LHCN-M2 (cell line): Measurements from ENCODE around the gene BEST3. TPM values are rescaled to one million over a fixed set of nuclear protein-coding genes. Genes with fewer than 3 reads are reported as not detected.

Experiments
- DNase-seq: peaks from one replicate; pipeline ENCODE4 v3.0.0-alpha.2; 2012; ENCODE audit warnings: low read depth
- polyA plus RNA-seq: library from polyadenylated mRNA; unstranded; fragments of >200 nt; gene quantifications from one replicate; pipeline ENCODE4 v1.2.1, GENCODE V29; 2012; ENCODE audit warnings: missing spikeins
- total RNA-seq: library from RNA; depleted of rRNA; stranded (reverse); fragments of >200 nt; gene quantifications from 2 replicates; pipeline ENCODE4 v1.2.3, GENCODE V29; 2014; rRNA removed

Gene BEST3
- 1.0 and 2.4 TPM in 2 replicates for total RNA-seq
- 0.62 TPM for polyA plus RNA-seq

DNA sequence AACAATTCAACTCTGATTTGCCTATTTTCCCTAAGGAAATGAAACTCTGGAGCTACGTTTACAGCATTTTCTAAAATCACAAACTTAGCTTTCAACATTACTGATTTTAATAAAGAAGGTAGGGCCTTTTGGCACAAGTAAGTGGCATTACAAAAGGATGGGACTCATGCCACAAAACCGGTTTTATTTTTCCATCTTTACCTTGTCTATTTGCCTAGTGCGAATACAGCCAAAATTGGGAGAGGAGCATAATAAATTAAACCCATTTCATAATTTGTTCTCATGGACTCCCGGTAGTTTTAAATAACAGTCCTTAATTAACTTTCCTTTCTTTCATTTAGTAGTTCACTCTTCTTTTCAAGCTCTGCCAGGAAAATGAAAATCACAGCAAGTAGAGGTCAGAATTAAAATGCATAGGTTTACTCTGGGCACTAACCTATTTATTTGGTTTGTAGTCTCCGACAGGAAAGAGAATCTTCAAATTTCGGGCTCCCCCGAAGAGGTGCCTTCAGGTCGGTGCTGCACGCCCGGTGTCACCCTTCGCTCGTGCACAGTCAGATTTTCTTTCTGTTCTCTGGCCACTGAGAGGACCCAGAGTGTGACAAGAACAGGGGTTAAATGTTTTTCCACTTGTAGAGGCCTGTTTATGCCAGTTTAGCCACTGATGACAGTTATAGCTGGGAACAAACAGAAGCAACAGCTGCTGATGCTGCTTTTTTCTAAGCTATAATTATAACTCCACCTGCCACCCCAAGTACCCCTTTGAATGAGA lies at the start of gene BEST3:
TSS of gene BEST3 (minus strand) at position 535 of the 772 bp plus-strand sequence. CDS start 1,505 bp downstream, outside the sequence.
- DNase-seq = peak; percentile 64

DNA sequence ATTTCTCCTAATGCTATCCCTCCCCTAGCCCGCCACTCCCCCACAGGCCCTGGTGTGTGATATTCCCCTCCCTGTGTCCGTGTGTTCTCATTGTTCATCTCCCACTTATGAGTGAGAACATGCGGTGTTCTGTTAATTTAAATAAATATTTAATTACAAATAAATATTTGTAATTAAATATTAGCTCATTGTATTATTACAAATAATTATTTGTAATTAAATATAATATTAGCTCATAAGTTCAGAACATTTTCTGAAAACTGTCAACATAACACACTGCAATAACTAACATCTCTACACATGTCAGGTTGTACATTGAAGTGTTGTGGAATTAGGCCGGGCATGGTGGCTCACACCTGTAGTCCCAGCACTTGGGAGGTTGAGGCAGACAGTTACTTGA lies 45.0 kb upstream of the BEST3 start:
- no peak for DNase-seq

DNA sequence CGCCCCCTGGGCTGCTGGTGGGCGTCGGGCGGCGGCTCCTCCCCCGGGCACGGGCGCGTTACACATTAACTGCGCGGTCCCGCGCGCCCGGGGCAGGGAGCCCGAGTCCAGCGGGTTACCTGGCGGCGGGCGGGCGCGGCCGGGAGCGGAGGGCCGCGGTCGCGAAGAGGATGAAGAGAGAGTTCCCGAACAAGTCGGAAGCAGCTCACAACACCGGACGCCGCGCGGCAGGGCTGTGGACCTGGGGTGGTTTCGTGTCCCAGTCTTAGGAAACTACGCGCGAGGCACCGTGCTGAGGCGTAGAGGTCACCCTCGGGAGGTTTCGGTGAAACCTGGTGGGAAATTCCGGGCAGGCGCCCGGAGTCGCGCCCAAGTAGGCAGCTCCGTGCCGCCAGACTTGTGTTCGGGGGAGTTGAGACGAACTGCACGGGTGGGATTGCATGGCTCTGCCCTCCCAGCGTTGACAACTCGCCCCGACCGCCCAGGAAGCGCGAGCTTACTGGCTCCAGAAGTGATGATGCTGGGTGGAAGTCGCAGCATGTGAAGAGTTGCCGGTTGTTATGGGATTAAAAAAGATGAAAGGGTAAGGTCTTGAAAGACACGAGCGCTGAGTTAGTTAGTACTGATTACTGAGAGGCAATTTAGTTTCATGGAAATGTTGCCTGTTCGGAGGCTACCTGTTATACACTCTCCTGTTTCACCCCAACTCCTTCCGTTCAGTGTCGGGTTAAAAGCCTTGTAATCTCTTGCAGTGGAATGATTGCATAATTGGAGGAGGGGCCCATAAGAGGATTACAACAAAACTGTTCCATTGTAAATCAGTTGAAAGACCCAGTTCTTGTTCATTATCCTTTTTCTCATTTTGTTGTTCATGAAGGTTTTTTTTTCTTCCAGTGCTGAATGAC lies 40.4 kb upstream of the BEST3 start:
- peak; percentile 25 for DNase-seq

GRCh38 chr12:69738351-69739286 lies 39.5 kb upstream of the BEST3 start, which contains the start of gene RAB3IP:
RAB3IP (plus strand) TSS chr12:69738860; CDS start chr12:69755409, 16,549 bp downstream.
- DNase-seq = peak; percentile 64

DNA sequence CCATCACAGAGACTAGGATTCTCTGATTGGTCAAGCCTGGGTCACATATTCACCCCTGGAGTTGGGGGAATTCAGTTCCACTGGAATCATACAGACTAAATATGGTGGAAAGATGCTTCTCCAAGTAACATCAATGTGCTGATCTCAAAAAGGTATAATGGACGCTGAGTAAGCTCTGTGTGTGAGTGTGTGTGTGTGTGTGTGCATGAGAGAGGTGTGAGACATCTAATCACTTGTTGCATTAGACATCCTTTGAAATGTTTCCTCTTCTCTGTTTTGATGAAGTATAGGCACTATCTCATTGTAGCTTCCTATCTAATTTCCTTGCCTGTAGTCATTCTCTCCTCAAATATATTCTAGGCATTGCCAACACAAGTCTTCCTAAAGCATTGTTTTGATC lies 34.5 kb upstream of the BEST3 start:
- no peak for DNase-seq

DNA sequence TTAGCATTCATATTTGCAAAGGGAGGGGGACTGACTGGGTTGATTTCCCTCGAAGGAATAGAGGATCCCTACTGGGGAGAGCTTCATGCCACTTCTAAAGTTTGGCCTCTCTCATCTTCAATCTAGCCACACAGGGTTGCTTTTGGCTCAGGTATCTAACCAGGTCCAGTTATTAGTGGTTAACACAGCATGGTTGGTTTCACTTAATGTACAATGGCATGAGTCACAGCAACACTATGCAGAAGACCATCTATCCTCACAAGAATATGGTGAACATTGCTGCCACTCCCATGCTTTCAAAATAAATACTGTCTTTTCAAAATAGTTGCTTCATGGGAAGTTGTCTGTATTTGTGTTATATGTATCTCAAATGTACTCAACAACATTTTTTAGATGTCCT lies 33.0 kb upstream of the BEST3 start:
- DNase-seq = peak; percentile 25

DNA sequence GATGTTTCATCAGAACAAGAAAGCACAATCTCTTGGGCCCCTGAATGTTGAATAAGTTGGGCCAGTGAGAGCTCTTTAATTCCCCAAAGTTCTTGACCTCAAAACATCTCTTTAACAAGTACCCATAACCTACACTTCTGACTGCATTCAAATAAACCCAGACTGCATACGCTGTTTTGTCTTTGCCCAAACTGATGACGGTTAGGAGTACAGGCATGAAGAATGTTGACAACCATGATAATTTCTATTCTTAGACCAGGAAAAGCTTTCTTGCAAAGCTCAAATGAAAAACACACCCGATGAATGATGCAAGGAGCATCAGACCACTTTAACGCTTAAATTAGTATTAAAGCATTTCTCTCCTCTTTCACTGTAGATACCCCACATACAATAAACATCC lies 27.8 kb upstream of the BEST3 start:
- no peak for DNase-seq

- no peak for DNase-seq
Observed at GRCh38 chr12:69720750-69721149, 21.6 kb upstream of the BEST3 start.

DNA sequence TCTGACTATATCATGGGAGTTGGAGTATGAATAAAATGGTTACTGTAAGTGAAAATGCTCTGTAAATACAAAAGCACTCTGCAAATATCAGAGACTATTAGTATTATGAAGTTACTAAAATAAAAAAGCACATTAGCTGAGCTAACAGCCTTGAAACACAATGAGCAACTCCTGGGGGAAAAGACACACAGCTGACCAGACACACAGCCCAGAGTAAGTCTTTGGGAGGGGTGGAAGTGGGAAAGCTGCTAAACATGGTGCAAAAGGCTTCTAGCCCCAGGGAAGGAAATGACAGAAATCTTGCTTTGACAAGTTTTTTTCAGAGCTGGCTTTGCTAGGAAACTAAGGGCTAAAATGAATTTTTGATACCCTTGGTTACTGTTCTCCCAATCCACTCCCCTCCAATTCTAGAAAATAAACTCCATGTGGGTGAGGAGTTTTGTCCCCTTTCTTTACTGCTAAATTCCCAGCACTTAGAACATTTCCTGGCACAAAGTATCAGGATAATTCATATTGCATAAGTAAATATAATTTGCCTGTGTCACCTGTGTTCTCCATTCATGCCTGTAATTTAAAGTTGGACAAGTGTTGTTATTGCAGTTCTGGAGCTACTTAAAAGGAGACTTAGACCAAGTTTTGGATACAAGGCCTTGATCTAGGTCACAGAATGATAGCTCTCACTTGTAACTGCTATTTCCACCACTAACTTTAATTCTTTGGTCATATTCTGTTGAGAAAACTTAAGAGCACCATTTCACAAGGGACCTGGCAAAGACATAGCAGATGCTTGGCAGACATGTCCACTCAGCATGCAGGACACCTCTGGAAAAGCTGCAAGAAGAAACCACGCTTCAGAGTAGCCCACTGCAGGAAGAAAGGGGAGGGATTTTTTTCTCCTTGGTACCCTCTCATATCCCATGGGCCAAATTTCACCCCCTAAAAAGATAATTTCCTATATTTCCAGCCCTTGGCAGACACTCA lies 20.5 kb upstream of the BEST3 start:
- DNase-seq = no peak

DNA sequence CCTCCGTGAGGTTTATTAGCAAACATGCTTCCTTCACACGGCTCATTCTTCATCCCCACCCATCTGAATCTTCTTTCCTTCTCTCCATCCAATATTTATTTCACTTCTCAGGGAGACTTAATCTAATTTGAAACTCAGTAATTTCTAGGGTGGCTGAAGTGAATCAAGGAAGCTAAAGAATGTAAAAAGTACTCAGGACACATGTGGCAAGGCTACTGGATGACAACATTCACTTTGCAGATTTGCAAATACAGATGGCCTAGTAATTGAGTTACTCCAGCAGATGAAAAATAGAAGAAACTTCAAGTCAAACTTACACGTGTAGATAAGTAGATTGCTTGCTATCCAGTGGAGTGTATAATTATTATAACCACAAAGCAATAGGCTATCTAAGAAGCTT lies 15.4 kb upstream of the BEST3 start:
- DNase-seq = no peak

- no peak for DNase-seq
Observed at GRCh38 chr12:69712826-69713225, 13.7 kb upstream of the BEST3 start.

GRCh38 chr12:69708649-69709048 lies 9.5 kb upstream of the BEST3 start:
- DNase-seq = no peak

- no peak for DNase-seq
Observed at GRCh38 chr12:69704357-69704756, 5.3 kb upstream of the BEST3 start.

DNA sequence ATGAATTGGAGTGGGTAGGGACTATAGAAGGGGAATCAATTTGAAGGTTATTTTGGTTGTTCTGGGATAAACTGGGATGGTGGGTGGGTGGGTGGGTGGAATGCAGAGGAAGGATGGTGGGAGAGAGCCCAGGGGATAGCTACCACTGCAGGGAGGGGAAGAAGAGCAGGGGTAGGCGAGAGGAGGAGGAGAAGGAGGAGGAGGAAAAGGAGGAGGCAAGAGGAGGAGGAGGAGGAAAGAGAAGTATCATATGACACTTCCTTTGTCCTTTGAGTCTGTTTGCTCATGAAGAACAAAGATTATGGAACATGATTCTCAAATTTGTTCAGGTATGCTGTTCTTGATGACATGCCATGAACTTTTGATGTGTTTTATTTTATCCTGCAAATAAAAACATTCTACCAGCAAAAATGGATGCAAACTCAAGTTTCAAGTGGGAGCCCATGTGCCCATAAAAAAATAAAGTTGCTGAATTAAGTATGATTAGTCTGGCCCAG lies 4.1 kb upstream of the BEST3 start:
- no peak for DNase-seq

DNA sequence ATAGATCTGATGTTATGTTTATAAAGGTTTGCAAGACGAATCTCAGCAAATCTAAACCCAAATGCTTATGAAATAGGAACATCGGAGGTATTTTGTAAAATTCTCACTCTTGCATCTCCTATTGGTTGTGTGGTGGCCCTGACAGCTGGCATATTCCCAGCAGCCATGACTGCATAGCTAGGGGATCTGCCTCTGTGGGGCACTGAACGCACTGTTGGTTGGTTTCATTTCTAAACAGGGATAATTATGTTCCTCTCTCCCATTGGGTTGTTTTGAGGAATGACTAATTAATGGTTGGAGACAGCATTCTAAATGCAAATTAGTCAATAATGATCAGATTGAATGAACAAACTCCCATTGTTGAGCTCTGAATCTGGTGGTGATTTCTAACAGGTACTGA lies 2.7 kb upstream of the BEST3 start:
- no peak for DNase-seq

- no peak for DNase-seq
Observed at GRCh38 chr12:69698054-69698453, 1.0 kb downstream of the BEST3 start.

DNA sequence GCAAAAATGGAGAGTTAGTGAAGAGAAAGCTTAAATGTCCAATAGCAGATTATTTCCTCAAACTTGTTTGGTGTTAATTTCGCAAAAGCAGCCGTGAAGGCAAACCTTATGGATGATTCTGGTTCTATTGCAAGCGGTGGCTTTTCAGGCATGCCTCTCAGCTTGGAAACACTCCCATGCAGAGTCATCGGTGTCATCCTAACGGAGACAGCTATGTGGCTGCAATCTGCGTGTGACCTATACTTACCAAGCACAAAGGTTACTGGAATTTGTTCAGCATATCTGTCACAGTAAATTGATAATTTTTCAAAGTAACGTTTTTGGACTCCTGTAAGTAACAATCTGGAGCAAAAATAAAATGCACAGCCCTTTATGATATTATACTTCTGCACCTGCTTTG lies 5.0 kb downstream of the BEST3 start:
- DNase-seq = no peak

DNA sequence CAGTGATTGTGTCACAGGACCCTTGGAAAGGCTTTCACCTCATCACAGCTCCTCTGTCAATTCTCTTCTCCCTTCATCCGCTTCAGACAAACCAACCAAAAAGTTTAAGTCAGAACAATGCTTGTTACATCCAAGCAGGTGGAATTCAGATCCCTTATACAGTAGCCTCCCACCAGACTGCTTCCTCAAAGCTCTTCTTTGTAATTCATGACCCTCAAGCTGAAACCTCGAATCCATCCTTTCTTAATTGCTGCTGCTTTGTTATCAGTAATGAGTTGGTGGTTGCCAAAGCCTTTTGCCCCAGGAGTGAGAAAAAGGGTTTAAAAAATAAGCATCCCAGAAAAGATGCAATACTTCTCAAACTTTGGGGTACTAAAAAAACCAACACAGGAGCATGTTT lies 9.5 kb downstream of the BEST3 start:
- no peak for DNase-seq

DNA sequence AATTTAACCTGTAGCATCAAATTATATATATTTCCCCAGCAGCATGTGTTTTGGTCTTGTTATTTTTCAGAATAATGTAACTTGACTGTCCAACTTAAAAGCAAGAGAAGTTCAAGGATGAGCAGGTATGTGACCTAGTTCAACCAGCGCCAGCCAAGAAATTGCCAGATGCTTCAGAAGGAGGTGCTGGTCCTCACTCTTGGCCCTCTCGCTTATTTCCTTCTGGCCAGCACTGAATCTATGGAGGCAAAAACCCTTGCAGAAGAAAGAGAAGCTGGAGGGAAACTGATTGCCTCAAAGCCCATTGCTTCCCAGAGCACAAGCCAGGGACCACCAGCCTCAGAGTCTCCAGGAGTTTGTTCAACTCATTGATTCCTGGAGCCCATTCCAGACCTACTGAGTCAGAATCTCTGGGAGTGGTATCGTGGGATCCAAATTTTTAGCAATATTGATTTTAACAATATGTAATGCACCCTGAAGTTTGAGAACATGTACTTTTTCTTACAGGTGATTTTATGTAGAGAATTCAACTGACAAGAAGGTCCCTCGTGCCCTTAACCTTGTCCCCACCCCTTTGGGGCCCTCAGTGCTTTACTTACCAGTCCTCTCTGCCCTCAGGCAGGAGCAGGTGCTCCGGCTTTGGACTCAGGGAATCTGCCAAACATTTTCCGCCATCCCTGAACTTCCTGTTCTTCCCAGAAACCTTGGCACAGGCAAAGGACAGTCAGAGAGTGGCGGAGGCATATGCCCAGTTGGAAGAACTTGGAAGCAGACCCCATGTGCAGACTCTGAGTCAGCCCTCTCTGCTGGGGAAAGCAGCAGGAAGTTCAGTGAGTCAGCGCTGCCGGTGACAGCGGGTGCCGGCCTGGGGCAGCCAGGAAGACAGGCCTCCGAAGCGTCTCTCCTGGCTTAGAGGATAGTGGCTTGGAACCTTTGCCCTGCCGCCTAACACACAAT lies 10.4 kb downstream of the BEST3 start:
- peak; percentile 99 for DNase-seq
